ENCODE results near the gene PDCD1.
A peak's percentile ranks its signal among the peaks of the same experiment; 100 is the strongest.
"Not testable (repeated sequence)": the region's sequence is repeated elsewhere in the genome, so short reads cannot be mapped to it uniquely, and the experiment has no call there.

PDCD1 gene

DNA sequence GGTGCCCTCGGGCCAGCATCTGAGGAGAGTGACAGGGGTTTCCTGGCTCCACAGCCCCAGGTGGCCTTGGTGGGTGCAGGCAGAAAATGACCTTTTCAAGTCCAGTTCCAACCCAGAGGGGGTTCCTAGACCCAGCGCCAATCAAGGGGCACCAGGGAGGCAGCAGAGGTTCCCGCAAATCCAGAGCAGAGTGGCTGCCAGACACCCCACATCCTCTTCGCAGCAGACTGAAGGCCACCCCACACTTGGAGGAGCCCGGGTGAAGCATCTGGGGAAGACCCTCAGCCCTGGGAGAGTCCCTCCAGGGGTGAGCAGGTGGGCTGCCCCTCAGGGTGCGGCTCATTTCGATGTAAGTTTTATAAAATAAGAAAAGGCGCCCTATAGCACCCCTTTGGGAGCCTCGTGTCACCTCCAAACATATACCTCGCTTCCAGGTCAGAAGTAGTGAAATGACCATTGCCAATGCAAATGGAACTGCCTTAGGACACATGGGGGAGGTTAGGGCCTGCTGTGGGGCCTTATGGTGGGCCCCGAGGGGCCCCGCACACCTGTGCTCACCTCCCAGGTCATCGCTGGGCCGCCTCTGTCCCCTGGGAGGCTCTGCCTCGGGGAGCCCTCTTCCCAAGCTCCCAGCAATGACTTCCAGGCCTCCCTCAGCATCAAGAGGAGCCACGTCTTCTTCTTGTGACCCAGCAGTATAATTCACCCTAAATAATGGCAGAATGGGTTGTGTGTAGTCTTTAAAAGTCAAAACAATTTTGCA lies 21.8 kb upstream of the PDCD1 start:
- TF ChIP-seq ZFX (IDR thresholded peaks at IDR 0.05; ENCODE audit: borderline replicate concordance) (no peak), CTCF (IDR thresholded peaks at IDR 0.05) (no peak)
- H3K27ac ChIP-seq = peak overlapping the region; percentile 71

DNA sequence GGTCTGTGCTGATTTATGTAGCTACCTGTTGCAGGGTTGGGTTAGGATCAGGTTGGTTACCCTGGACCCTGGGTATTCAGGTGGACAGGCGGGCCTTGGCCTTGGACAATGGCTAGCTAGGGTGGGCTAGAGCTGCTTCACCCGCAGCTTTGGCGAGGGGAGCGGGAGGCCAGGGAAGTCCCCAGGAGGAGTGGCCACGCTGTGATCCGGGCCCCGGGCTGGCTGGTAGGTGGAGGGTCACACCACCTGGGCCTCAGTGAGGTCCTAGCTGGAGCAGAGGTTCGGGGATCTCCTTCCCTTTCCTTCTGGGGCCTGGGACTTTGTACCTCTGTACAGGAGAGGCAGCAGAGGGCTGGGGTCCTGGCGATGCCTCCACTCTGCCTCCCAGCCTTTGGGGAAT lies 20.6 kb upstream of the PDCD1 start:
- H3K27ac ChIP-seq = no peak overlapping the region
- TF ChIP-seq ZFX (IDR thresholded peaks at IDR 0.05; ENCODE audit: borderline replicate concordance) (no peak), CTCF (IDR thresholded peaks at IDR 0.05) (no peak)

- no peak overlapping the region for H3K27ac ChIP-seq
- TF ChIP-seq CTCF (IDR thresholded peaks at IDR 0.05) (peak; percentile 76), ZFX (IDR thresholded peaks at IDR 0.05; ENCODE audit: borderline replicate concordance) (no peak)
Observed at GRCh38 chr2:241877989-241878970, 19.6 kb upstream of the PDCD1 start.

GRCh38 chr2:241877197-241877685 lies 18.5 kb upstream of the PDCD1 start:
- H3K27ac ChIP-seq = no peak overlapping the region
- no peak for TF ChIP-seq ZFX (IDR thresholded peaks at IDR 0.05; ENCODE audit: borderline replicate concordance)
- TF ChIP-seq CTCF (IDR thresholded peaks at IDR 0.05) = no peak

- TF ChIP-seq ZFX (IDR thresholded peaks at IDR 0.05; ENCODE audit: borderline replicate concordance) (no peak), CTCF (IDR thresholded peaks at IDR 0.05) (no peak)
- no peak overlapping the region for H3K27ac ChIP-seq
Observed at GRCh38 chr2:241876528-241877196, 18.0 kb upstream of the PDCD1 start.

DNA sequence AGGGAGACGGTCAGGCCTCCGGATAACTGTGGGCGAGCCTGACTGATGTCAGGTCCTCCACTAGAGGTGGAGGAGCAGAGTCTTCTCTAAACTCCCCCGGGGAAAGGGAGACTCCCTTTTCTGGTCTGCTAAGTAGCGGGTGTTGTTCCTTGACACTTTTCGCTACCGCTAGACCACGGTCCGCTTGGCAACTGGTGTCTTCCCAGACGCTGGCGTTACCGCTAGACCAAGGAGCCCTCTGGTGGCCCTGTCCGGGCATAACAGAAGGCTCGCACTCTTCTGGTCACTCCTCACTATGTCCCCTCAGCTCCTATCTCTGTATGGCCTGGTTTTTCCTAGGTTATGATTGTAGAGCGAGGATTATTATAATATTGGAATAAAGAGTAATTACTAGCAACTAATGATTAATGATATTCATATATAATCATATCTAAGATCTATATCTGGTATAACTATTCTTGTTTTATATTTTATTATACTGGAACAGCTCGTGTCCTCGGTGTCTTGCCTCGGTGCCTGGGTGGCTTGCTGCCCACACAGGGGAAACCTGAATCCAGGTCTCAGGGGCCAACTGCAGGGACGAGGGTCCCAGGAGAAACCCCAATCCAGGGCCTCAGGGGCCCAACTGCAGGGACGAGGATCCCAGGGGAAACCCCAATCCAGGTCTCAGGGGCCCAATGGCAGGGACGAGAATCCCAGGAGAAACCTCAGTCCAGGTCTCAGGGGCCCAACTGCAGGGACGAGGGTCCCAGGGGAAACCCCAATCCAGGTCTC lies 17.2 kb upstream of the PDCD1 start:
- H3K27ac ChIP-seq = not testable (repeated sequence)
- peak; percentile 64 for TF ChIP-seq CTCF (IDR thresholded peaks at IDR 0.05)
